Heart left ventricle (tissue), 16 donors: Measurements from ENCODE around the gene PKP3. TPM values are rescaled to one million over a fixed set of nuclear protein-coding genes. Genes with fewer than 3 reads are reported as not detected.
"Not testable (repeated sequence)": the region's sequence is repeated elsewhere in the genome, so short reads cannot be mapped to it uniquely, and the experiment has no call there.

ENCODE experiments used
- ATAC-seq, 4 donors: fragments of 200-7000 bp; cut with Tn5 transposase; one replicate each; pipeline ENCODE4 v1.9.1; 2020 to 2022; ENCODE audit warnings: moderate library complexity in 4 of 4, mild to moderate bottlenecking in 3 of 4, moderate number of reproducible peaks in 1 of 4
- DNase-seq, 5 donors: peaks; one replicate each; pipeline ENCODE4 v3.0.0-alpha.2; 2020
- H3K27ac ChIP-seq, 12 donors: fragments of 200-600 bp; sonication (generic) in 4 of 12; one replicate each; pipeline versions ENCODE4 v1.5.0 to v1.8.0; 2016 to 2022; ENCODE audit warnings: mild to moderate bottlenecking in 2 of 12
- H3K27me3 ChIP-seq, 9 donors: fragments of 200-600 bp; sonication (generic) in 2 of 9; one replicate each; pipeline versions ENCODE4 v1.5.1 to v1.8.0; 2016 to 2022; ENCODE audit warnings: mild to moderate bottlenecking in 3 of 9
- H3K36me3 ChIP-seq, 9 donors: fragments of 200-600 bp; sonication (generic) in 2 of 9; one replicate each; pipeline versions ENCODE4 v1.5.0 to v1.8.0; 2018 to 2022; ENCODE audit warnings: mild to moderate bottlenecking in 2 of 9
- H3K4me1 ChIP-seq, 12 donors: fragments of 200-600 bp; sonication (generic) in 4 of 12; one replicate each; pipeline versions ENCODE4 v1.5.0 to v1.8.0; 2016 to 2022; ENCODE audit warnings: mild to moderate bottlenecking in 3 of 12
- H3K4me3 ChIP-seq, 12 donors: fragments of 200-600 bp; sonication (generic) in 4 of 12; one replicate each; pipeline versions ENCODE4 v1.5.0 to v1.8.0; 2017 to 2022; ENCODE audit warnings: mild to moderate bottlenecking in 9 of 12, moderate library complexity in 4 of 12
- H3K9me3 ChIP-seq, 12 donors: fragments of 200-600 bp; sonication (generic) in 4 of 12; one replicate each; pipeline versions ENCODE4 v1.5.0 to v1.8.0; 2016 to 2022; ENCODE audit warnings: mild to moderate bottlenecking in 1 of 12
- POLR2A ChIP-seq, 2 donors: fragments of 450-650 bp; IDR thresholded peaks; one replicate each; pipeline ENCODE4 v1.6.1; 2017; ENCODE audit warnings: antibody characterized with exemption in 2 of 2, mild to moderate bottlenecking in 2 of 2, moderate library complexity in 2 of 2
- WGBS, 4 donors: extraction: QIAGEN DNeasy Blood & Tissue Kit in 2 of 4; methylation state at CpG; one replicate each; pipeline versions ENCODE4 v1.1.5 to v1.1.7; 2013 to 2018; 5-methylcytosine and 5-hydroxymethylcytosine counted together
- intact Hi-C, 10 donors: fragments of 100-400 bp; cut with DNase I; formaldehyde crosslinking; loops; one replicate each; pipeline versions ENCODE4 v1.11.1 to v1.14.2; 2022
- polyA plus RNA-seq, 2 donors: library from polyadenylated mRNA; stranded (reverse); fragments of 200-250 nt; gene quantifications; one replicate each; pipeline ENCODE4 v1.2.3, GENCODE V29; 2013
- total RNA-seq, 9 donors: library from RNA; depleted of rRNA in 2 of 9; stranded (reverse); fragments of >200 nt in 2 of 9; fragmentation: NEBNext Ultra II Directional in 3 of 9; extraction: Animal tissue kit (Norgen Biotek cat#: 25700) in 3 of 9; gene quantifications; one replicate each; pipeline versions ENCODE4 v1.1.0 to v1.2.4, GENCODE V29; 2016 to 2023
- TF ChIP-seq, protein P1 (sequence below), 12 donors: fragments of 200-600 bp; sonication (generic) in 4 of 12; IDR thresholded peaks; one replicate each; pipeline versions ENCODE4 v1.5.0 to v1.8.0; 2018 to 2022; ENCODE audit warnings: antibody characterized with exemption in 12 of 12, mild to moderate bottlenecking in 5 of 12
- donor health status: ischemic (EF 13 %, LVEDD 7.1; RV severe dilation, severe dysfunction).
- donor health status: healthy with polysubstance abuse.
- donor health status: DM: no; HTN: yes; CAD: no.
- donor health status: DM: no; HTN: no; CAD: no.
- donor health status: ischemic (EF 25% LVEDD 6.9; RV normal size, moderate dysfunction).
- donor health status: ischemic (EF 25% LVEDD 5.7; RV mildly dilated, moderate dysfunction).
- donor health status: healthy.
- donor health status: DM: yes; HTN: yes; CAD: no.
- donor health status: ischemic (EF 35%, LVEDD 5.7; RV mildly dilated, moderate dysfunction).
- donor health status: nonischemic (EF 11% LVEDD 7.7; RV severe dilation, severe dysfunction).
- donor health status: DM: yes; HTN: yes; CAD: no.
- donor health status: PGD.
- donor health status: ischemic (EF 29% LVEDD 5.4; RV normal size, mild dysfunction).
- donor health status: nonischemic (EF 23%, LVEDD 6.1; RV moderate dilation, normal function).

The PKP3 gene
- total and polyA plus RNA-seq, 11 donors, result 0.15 to 2.0 (median 0.61) TPM

DNA sequence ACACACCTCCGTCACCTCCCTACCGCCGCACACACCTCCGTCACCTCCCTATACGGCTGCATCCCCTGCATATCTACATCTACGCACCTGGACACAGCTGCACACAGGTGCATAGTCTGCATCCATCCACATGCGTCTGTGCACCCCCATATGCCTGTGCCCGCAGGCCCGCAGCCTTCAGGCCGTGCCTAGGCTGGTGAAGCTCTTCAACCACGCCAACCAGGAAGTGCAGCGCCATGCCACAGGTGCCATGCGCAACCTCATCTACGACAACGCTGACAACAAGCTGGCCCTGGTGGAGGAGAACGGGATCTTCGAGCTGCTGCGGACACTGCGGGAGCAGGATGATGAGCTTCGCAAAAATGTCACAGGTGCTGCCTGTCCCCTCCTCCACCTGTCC lies 4.8 kb downstream of the PKP3 start:
- peaks cover 0 to 40% (median 7%) of the 10 kb centered on the region in 9 donors for H3K27me3 ChIP-seq
- H3K9me3 ChIP-seq, result no peaks in the 10 kb centered on the region
- intact Hi-C loops, result no loop called here
- H3K4me1 ChIP-seq, result peaks cover 0 to 29% (median 0%) of the 10 kb centered on the region in 12 donors
- 86 to 93% (median 90%) methylated on average over 20 of the region's 20 CpGs for WGBS, 4 donors
- H3K4me3 ChIP-seq, result no peak overlapping the region
- no peak for TF ChIP-seq POLR2A (IDR thresholded peaks at IDR 0.05)
- TF ChIP-seq, protein P1, sequence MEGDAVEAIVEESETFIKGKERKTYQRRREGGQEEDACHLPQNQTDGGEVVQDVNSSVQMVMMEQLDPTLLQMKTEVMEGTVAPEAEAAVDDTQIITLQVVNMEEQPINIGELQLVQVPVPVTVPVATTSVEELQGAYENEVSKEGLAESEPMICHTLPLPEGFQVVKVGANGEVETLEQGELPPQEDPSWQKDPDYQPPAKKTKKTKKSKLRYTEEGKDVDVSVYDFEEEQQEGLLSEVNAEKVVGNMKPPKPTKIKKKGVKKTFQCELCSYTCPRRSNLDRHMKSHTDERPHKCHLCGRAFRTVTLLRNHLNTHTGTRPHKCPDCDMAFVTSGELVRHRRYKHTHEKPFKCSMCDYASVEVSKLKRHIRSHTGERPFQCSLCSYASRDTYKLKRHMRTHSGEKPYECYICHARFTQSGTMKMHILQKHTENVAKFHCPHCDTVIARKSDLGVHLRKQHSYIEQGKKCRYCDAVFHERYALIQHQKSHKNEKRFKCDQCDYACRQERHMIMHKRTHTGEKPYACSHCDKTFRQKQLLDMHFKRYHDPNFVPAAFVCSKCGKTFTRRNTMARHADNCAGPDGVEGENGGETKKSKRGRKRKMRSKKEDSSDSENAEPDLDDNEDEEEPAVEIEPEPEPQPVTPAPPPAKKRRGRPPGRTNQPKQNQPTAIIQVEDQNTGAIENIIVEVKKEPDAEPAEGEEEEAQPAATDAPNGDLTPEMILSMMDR (IDR thresholded peaks at IDR 0.05), result no peak
- H3K27ac ChIP-seq, result no peak overlapping the region
- H3K36me3 ChIP-seq, result no peaks in the 10 kb centered on the region
- peak in 1 of 5 donors; percentile 18 for DNase-seq
- ATAC-seq, result no peak

GRCh38 chr11:399731-400211 lies 5.8 kb downstream of the PKP3 start:
- DNase-seq (peak in 2 of 5 donors; percentile 15 to 19), ATAC-seq (no peak)
- intact Hi-C loops, result loop anchor here in 1 of 10 donors (10.0 kb wide), 1 partner anchor 115 kb away; no protein-coding TSS in a partner anchor
- H3K9me3 ChIP-seq, result no peaks in the 10 kb centered on the region
- peaks cover 0 to 25% (median 0%) of the 10 kb centered on the region in 12 donors for H3K4me1 ChIP-seq
- H3K36me3 ChIP-seq, result no peaks in the 10 kb centered on the region
- no peak overlapping the region for H3K27ac ChIP-seq
- H3K4me3 ChIP-seq, result no peak overlapping the region
- WGBS, 4 donors, result 29 to 81% (median 49%) methylated on average over 10 to 21 of the region's 21 CpGs
- TF ChIP-seq, protein P1 (IDR thresholded peaks at IDR 0.05), result no peak
- no peak for TF ChIP-seq POLR2A (IDR thresholded peaks at IDR 0.05)
- H3K27me3 ChIP-seq, result peaks cover 0 to 31% (median 7%) of the 10 kb centered on the region in 9 donors

- peaks cover 0 to 28% (median 7%) of the 10 kb centered on the region in 9 donors for H3K27me3 ChIP-seq
- peak in 3 of 5 donors; percentile 6 to 21 (median 18) for DNase-seq
- ATAC-seq, result no peak
- no peak overlapping the region for H3K27ac ChIP-seq
- 7 to 79% (median 32%) methylated on average over 28 to 50 of the region's 50 CpGs for WGBS, 4 donors
- intact Hi-C loops, result loop anchor here in 1 of 10 donors (10.0 kb wide), 1 partner anchor 115 kb away; no protein-coding TSS in a partner anchor
- no peaks in the 10 kb centered on the region for H3K9me3 ChIP-seq
- peaks cover 0 to 25% (median 0%) of the 10 kb centered on the region in 12 donors for H3K4me1 ChIP-seq
- no peak overlapping the region for H3K4me3 ChIP-seq
- no peaks in the 10 kb centered on the region for H3K36me3 ChIP-seq
- TF ChIP-seq POLR2A (IDR thresholded peaks at IDR 0.05), result no peak
- TF ChIP-seq, protein P1 (IDR thresholded peaks at IDR 0.05), result no peak
Observed at GRCh38 chr11:400241-400689, 6.3 kb downstream of the PKP3 start.

DNA sequence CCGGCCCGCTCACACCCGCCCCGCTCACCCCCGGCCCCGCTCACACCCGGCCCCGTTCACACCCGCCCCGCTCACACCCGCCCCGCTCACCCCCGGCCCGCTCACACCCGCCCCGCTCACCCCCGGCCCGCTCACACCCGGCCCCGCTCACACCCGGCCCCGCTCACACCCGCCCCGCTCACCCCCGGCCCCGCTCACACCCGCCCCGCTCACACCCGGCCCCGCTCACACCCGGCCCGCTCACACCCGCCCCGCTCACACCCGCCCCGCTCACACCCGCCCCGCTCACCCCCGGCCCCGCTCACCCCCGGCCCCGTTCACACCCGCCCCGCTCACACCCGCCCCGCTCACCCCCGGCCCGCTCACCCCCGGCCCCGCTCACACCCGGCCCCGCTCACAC lies 7.2 kb downstream of the PKP3 start:
- Histone ChIP-seq H3K27me3 (peaks cover 0 to 23% (median 7%) of the 10 kb centered on the region in 9 donors), H3K4me1 (peaks cover 0 to 33% (median 6%) of the 10 kb centered on the region in 12 donors)
- H3K36me3 ChIP-seq, ATAC-seq, H3K9me3 ChIP-seq, H3K27ac ChIP-seq, H3K4me3 ChIP-seq: not testable (repeated sequence)
- intact Hi-C loops, result loop anchor here in 1 of 10 donors (10.0 kb wide), 1 partner anchor 114 kb away; no protein-coding TSS in a partner anchor
- WGBS, 4 donors, result 96% methylated on average over 41 of the region's 52 CpGs; no CpG with 5 or more reads in 3 of the 4 donors
- DNase-seq, result peak in 1 of 5 donors; percentile 6
